ENCODE results near the gene EEF1A2. TPM values are rescaled to one million over a fixed set of nuclear protein-coding genes. Genes with fewer than 3 reads are reported as not detected.

EEF1A2 gene
- total and polyA plus RNA-seq, 12 donors = 881 to 1,465 (median 1,307) TPM

DNA sequence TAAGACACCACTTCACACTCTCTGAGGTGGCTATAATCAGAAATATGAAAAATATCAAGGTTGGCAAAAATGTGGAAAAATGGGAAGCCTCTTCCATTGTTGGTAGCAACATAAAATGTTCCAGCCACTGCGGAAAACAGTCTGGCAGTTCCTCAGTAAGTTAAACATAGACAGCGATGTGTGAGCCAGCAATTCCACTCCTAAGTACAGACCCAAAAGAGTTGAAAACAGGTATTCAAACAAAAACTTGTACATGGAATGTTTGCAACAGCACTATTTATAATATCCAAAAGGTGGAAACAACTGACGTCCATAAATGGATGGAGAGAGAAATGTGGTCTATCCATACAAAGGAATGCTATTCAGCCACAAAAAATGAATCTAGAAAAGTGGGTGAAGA is 14.3 kb upstream of the EEF1A2 start:
- H3K4me3 ChIP-seq = no peak overlapping the region
- peaks cover 0 to 8% (median 0%) of the 10 kb centered on the region in 9 donors for H3K4me1 ChIP-seq
- peaks cover 0 to 22% (median 0%) of the 10 kb centered on the region in 7 donors for H3K27me3 ChIP-seq
- ATAC-seq = no peak
- H3K27ac ChIP-seq = no peak overlapping the region
- peaks cover 0 to 1% (median 0%) of the 10 kb centered on the region in 9 donors for H3K36me3 ChIP-seq
- TF ChIP-seq, protein P1, sequence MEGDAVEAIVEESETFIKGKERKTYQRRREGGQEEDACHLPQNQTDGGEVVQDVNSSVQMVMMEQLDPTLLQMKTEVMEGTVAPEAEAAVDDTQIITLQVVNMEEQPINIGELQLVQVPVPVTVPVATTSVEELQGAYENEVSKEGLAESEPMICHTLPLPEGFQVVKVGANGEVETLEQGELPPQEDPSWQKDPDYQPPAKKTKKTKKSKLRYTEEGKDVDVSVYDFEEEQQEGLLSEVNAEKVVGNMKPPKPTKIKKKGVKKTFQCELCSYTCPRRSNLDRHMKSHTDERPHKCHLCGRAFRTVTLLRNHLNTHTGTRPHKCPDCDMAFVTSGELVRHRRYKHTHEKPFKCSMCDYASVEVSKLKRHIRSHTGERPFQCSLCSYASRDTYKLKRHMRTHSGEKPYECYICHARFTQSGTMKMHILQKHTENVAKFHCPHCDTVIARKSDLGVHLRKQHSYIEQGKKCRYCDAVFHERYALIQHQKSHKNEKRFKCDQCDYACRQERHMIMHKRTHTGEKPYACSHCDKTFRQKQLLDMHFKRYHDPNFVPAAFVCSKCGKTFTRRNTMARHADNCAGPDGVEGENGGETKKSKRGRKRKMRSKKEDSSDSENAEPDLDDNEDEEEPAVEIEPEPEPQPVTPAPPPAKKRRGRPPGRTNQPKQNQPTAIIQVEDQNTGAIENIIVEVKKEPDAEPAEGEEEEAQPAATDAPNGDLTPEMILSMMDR (IDR thresholded peaks at IDR 0.05) = no peak
- intact Hi-C loops (cut with DNase I) = no loop called here
- WGBS, 2 donors = 90 to 96% methylated on average over 3 of the region's 3 CpGs
- no peak for DNase-seq
- no peaks in the 10 kb centered on the region for H3K9me3 ChIP-seq

DNA sequence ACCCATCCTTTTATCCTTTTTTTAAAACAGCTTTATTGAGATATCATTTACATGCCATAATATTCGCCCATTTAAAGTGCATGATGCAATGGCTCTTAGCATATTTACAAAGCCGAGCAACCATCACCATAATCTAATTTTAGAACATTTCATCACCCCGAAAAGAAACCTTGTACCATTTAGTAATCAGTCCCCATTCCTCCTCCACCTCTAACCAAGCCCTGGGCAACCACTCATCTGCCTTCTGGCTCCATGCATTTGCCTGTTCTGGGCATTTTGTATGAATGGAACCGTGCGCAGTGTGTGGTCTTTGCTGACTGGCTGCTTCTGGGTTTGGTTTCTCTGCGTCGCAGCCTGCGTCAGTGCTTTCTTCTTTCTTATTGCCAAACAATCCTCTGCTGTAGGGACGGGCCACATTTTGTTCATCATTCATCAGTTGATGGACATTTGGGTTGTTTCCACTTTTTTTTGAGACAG is 10.2 kb upstream of the EEF1A2 start:
- H3K27me3 ChIP-seq = peaks cover 0 to 26% (median 0%) of the 10 kb centered on the region in 7 donors
- H3K9me3 ChIP-seq = peaks cover 0 to 23% (median 0%) of the 10 kb centered on the region in 11 donors
- H3K36me3 ChIP-seq = no peaks in the 10 kb centered on the region
- ATAC-seq (peak in 6 of 8 donors; percentile 60 to 82 (median 77)), DNase-seq (no peak)
- TF ChIP-seq, protein P1 (IDR thresholded peaks at IDR 0.05) = no peak
- WGBS, 2 donors = 77% methylated on average over 9 of the region's 9 CpGs
- intact Hi-C loops (cut with DNase I) = no loop called here
- no peak overlapping the region for H3K4me3 ChIP-seq
- peaks cover 0 to 8% (median 0%) of the 10 kb centered on the region in 9 donors for H3K4me1 ChIP-seq
- H3K27ac ChIP-seq = peak overlapping the region in 3 of 10 donors; percentile 31 to 61 (median 40)

GRCh38 chr20:63508072-63508768 is 9.3 kb upstream of the EEF1A2 start:
- WGBS, 2 donors = 90 to 92% methylated on average over 33 of the region's 33 CpGs
- Histone ChIP-seq H3K27me3 (peaks cover 0 to 26% (median 0%) of the 10 kb centered on the region in 7 donors), H3K9me3 (peaks cover 0 to 25% (median 0%) of the 10 kb centered on the region in 11 donors), H3K36me3 (no peaks in the 10 kb centered on the region), H3K4me3 (no peak overlapping the region), H3K27ac (no peak overlapping the region), H3K4me1 (peaks cover 0 to 8% (median 0%) of the 10 kb centered on the region in 9 donors)
- ATAC-seq (no peak), DNase-seq (no peak)
- TF ChIP-seq, protein P1 (IDR thresholded peaks at IDR 0.05) = no peak
- intact Hi-C loops (cut with DNase I) = no loop called here

DNA sequence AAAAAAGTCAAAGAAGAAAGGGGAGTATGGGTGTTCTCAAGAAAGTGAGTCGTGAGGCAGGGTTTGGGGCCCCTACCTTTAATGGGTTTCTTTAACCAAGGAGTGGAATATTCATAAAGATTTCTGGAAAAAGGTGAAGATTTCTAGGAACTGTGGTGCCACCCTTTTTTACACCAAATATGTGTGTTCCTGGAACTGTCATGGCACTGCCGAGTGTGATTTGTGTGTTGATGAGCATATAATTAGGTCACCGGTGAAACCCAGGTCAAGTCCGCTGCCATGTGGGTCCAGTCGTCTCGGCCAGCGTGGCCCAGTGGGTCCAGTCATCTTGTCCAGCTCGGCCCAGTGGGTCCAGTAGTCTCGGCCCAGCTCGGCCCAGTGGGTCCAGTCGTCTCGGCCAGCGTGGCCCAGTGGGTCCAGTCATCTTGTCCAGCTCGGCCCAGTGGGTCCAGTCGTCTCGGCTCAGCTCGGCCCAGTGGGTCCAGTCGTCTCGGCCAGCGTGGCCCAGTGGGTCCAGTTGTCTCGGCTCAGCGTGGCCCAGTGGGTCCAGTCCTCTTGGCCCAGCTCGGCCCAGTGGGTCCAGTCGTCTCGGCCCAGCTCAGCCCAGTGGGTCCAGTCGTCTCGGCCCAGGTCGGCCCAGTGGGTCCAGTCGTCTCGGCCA is 8.3 kb upstream of the EEF1A2 start:
- Histone ChIP-seq H3K4me3 (no peak overlapping the region), H3K4me1 (peaks cover 0 to 15% (median 4%) of the 10 kb centered on the region in 9 donors), H3K9me3 (peaks cover 0 to 25% (median 0%) of the 10 kb centered on the region in 11 donors), H3K27me3 (peaks cover 0 to 34% (median 7%) of the 10 kb centered on the region in 7 donors), H3K36me3 (no peaks in the 10 kb centered on the region), H3K27ac (no peak overlapping the region)
- DNase-seq (no peak), ATAC-seq (no peak)
- WGBS, 2 donors = 93 to 95% methylated on average over 30 of the region's 30 CpGs
- intact Hi-C loops (cut with DNase I) = no loop called here
- TF ChIP-seq, protein P1 (IDR thresholded peaks at IDR 0.05) = no peak

Data from heart right ventricle (tissue), 16 donors.